IMR-90 (cell line): ENCODE data around the gene FGD5. TPM values are rescaled to one million over a fixed set of nuclear protein-coding genes. Genes with fewer than 3 reads are reported as not detected.

Experiments
- ATAC-seq: fragments of 200-7000 bp; cut with Tn5 transposase; 2 replicates; pipeline ENCODE4 v1.9.1; 2020; ENCODE audit warnings: low read depth, mild to moderate bottlenecking, moderate library complexity
- BruUV-seq: library from RNA; stranded (reverse); fragments of 400-500 nt; replicated peaks from 2 replicates; lab custom pipeline; 2021; lab: Mats Ljungman, UMichigan
- CTCF ChIA-PET: fragments of 300-600 bp; formaldehyde crosslinking; extraction: SDS; loops from one replicate; lab custom pipeline; 2021; ENCODE audit warnings: antibody characterized with exemption; lab: Yijun Ruan, JAX
- POLR2A ChIA-PET: fragments of 300-600 bp; sonication (Branson Sonifier 250); formaldehyde crosslinking; loops from one replicate; lab custom pipeline; 2022; ENCODE audit warnings: antibody characterized with exemption; ENCODE audit not compliant: unreplicated experiment; lab: Charles Lee
- DNase-seq: peaks from one replicate; pipeline ENCODE4 v3.0.0; 2013
- H2AFZ ChIP-seq: replicated peaks from 2 replicates; pipeline ENCODE3; 2013; ENCODE audit warnings: low read length, mild to moderate bottlenecking; ENCODE audit not compliant: poor library complexity
- H2AK5ac ChIP-seq: 2 replicates; pipeline ENCODE4 v1.6.1; 2013; ENCODE audit warnings: low read depth, low read length, inconsistent platforms
- H2AK9ac ChIP-seq: replicated peaks from 2 replicates; pipeline ENCODE3; 2013; ENCODE audit warnings: mild to moderate bottlenecking, low read depth, low read length, moderate library complexity; ENCODE audit not compliant: poor library complexity
- H2BK120ac ChIP-seq: 2 replicates; pipeline ENCODE4 v1.6.1; 2013; ENCODE audit warnings: low read depth, low read length, inconsistent platforms
- H2BK15ac ChIP-seq: 3 replicates; pipeline ENCODE4 v1.6.1; 2013; ENCODE audit warnings: low read depth, low read length, inconsistent platforms
- H2BK20ac ChIP-seq: 2 replicates; pipeline ENCODE4 v1.6.1; 2013; ENCODE audit warnings: low read depth, mild to moderate bottlenecking, inconsistent platforms, low read length, moderate library complexity
- H2BK5ac ChIP-seq: 2 replicates; pipeline ENCODE4 v1.6.1; 2013; ENCODE audit warnings: mild to moderate bottlenecking, low read depth, low read length, inconsistent platforms; ENCODE audit not compliant: poor library complexity, severe bottlenecking
- H3K14ac ChIP-seq: replicated peaks from 2 replicates; pipeline ENCODE4 v1.6.1; 2013; ENCODE audit warnings: low read depth, low read length, inconsistent platforms
- H3K18ac ChIP-seq: 2 replicates; pipeline ENCODE4 v1.6.1; 2013; ENCODE audit warnings: low read depth, low read length, control low read depth
- H3K23ac ChIP-seq: 2 replicates; pipeline ENCODE4 v1.6.1; 2013; ENCODE audit warnings: low read depth, low read length, inconsistent platforms
- H3K27ac ChIP-seq: 2 replicates; pipeline ENCODE4 v1.5.1; 2013; ENCODE audit warnings: mild to moderate bottlenecking, control low read depth, low read length; ENCODE audit not compliant: insufficient read depth
- H3K27me3 ChIP-seq: 2 replicates; pipeline ENCODE4 v1.6.1; 2013; ENCODE audit warnings: low read length; ENCODE audit not compliant: control insufficient read depth, insufficient read depth
- H3K36me3 ChIP-seq: 2 replicates; pipeline ENCODE4 v1.6.1; 2013; ENCODE audit warnings: low read length, mixed read lengths; ENCODE audit not compliant: control insufficient read depth, insufficient read depth
- H3K4ac ChIP-seq: 2 replicates; pipeline ENCODE4 v1.6.1; 2013; ENCODE audit warnings: low read depth, low read length, inconsistent platforms
- H3K4me1 ChIP-seq: 2 replicates; pipeline ENCODE4 v1.6.1; 2013; ENCODE audit warnings: low read length, mixed read lengths; ENCODE audit not compliant: control insufficient read depth, insufficient read depth
- H3K4me2 ChIP-seq: 2 replicates; pipeline ENCODE4 v1.6.1; 2013; ENCODE audit warnings: low read depth, mild to moderate bottlenecking, control low read depth, low read length, moderate library complexity
- H3K4me3 ChIP-seq: 2 replicates; pipeline ENCODE4 v1.5.1; 2013; ENCODE audit warnings: low read depth, mild to moderate bottlenecking, control low read depth, low read length, moderate library complexity; ENCODE audit not compliant: insufficient read depth
- H3K56ac ChIP-seq: 2 replicates; pipeline ENCODE4 v1.6.1; 2013; ENCODE audit warnings: low read length, inconsistent platforms; ENCODE audit not compliant: insufficient read depth; ENCODE audit errors: extremely low read depth
- H3K79me1 ChIP-seq, 2 experiments: 2 replicates each; pipeline ENCODE4 v1.6.1; 2013; ENCODE audit warnings: low read length in 2 of 2, inconsistent platforms in 1 of 2, low read depth in 1 of 2
- H3K9ac ChIP-seq: 2 replicates; pipeline ENCODE4 v1.6.1; 2013; ENCODE audit warnings: low read depth, low read length, control low read depth
- H3K9me1 ChIP-seq: 2 replicates; pipeline ENCODE4 v1.6.1; 2013; ENCODE audit warnings: low read length, inconsistent platforms; ENCODE audit not compliant: insufficient read depth
- H3K9me3 ChIP-seq: 2 replicates; pipeline ENCODE4 v1.6.1; 2013; ENCODE audit warnings: low read length; ENCODE audit not compliant: control insufficient read depth, insufficient read depth
- H4K20me1 ChIP-seq: 2 replicates; pipeline ENCODE4 v1.6.1; 2013; ENCODE audit warnings: low read length, inconsistent platforms; ENCODE audit not compliant: insufficient read depth
- H4K5ac ChIP-seq: 2 replicates; pipeline ENCODE4 v1.6.1; 2013; ENCODE audit warnings: mild to moderate bottlenecking, low read depth, low read length, control low read depth
- H4K8ac ChIP-seq, 2 experiments: 2 replicates each; pipeline ENCODE4 v1.6.1; 2013; ENCODE audit warnings: low read depth in 2 of 2, low read length in 2 of 2, control low read depth in 1 of 2, inconsistent platforms in 1 of 2
- H4K91ac ChIP-seq: 2 replicates; pipeline ENCODE4 v1.6.1; 2013; ENCODE audit warnings: low read depth, low read length, inconsistent platforms; ENCODE audit not compliant: insufficient read depth
- CEBPB ChIP-seq: IDR thresholded peaks from 2 replicates; pipeline ENCODE4 v1.6.1; 2012; ENCODE audit warnings: low read depth, low read length, improper control_type of control experiment
- CHD1 ChIP-seq: IDR thresholded peaks from 2 replicates; pipeline ENCODE4 v1.6.1; 2012; ENCODE audit warnings: low read depth, low read length, improper control_type of control experiment
- FOS ChIP-seq: fragments of 150-350 bp; IDR thresholded peaks from 2 replicates; pipeline ENCODE4 v1.6.1; 2016; ENCODE audit warnings: low read depth, low read length
- MAFK ChIP-seq: IDR thresholded peaks from 2 replicates; pipeline ENCODE4 v1.6.1; 2012; ENCODE audit warnings: low read depth, low read length, improper control_type of control experiment
- MAZ ChIP-seq: IDR thresholded peaks from 2 replicates; pipeline ENCODE4 v1.6.1; 2012; ENCODE audit warnings: low read depth, mild to moderate bottlenecking, low read length, improper control_type of control experiment, moderate library complexity, borderline replicate concordance
- POLR2A ChIP-seq: IDR thresholded peaks from 2 replicates; pipeline ENCODE4 v1.6.1; 2012; ENCODE audit warnings: mild to moderate bottlenecking, low read depth, low read length
- RAD21 ChIP-seq: IDR thresholded peaks from 2 replicates; pipeline ENCODE4 v1.6.1; 2012; ENCODE audit warnings: low read length, improper control_type of control experiment
- RCOR1 ChIP-seq: IDR thresholded peaks from 2 replicates; pipeline ENCODE4 v1.6.1; 2012; ENCODE audit warnings: mild to moderate bottlenecking, low read length, improper control_type of control experiment; ENCODE audit not compliant: insufficient replicate concordance
- RFX5 ChIP-seq: IDR thresholded peaks from 2 replicates; pipeline ENCODE4 v1.8.0; 2012; ENCODE audit warnings: low read depth, mild to moderate bottlenecking, low read length, moderate library complexity
- USF2 ChIP-seq: fragments of 150-350 bp; IDR thresholded peaks from 2 replicates; pipeline ENCODE4 v1.6.1; 2017; ENCODE audit warnings: mild to moderate bottlenecking, antibody characterized with exemption, low read length, low read depth
- WGBS, 2 experiments: methylation state at CpG; one replicate each; pipeline versions ENCODE4 v1.1.5 to v1.1.7; 2013; ENCODE audit warnings: missing lambda C conversion rate in 2 of 2; ENCODE audit not compliant: insufficient read length in 1 of 2; ENCODE audit errors: extremely low coverage in 2 of 2; 5-methylcytosine and 5-hydroxymethylcytosine counted together
- dilution Hi-C: fragments of 300-500 bp; cut with HindIII; formaldehyde crosslinking; loops from one replicate; pipeline ENCODE4 v1.14.3; 2018; ENCODE audit warnings: low sequenced_read_pairs; ENCODE audit not compliant: unreplicated experiment
- in situ Hi-C: fragments of 300-500 bp; cut with MboI; formaldehyde crosslinking; loops from 3 replicates; pipeline ENCODE4 v1.14.3; 2019; ENCODE audit warnings: low sequenced_read_pairs, inconsistent platforms, mixed read lengths
- intact Hi-C: fragments of 100-400 bp; cut with micrococcal nuclease; formaldehyde crosslinking; loops from 2 replicates; pipeline ENCODE4 v1.10.0; 2022
- polyA plus RNA-seq, 3 experiments: library from polyadenylated mRNA; depleted of rRNA; stranded (reverse); fragments of >200 nt; gene quantifications; 2 replicates each; pipeline ENCODE4 v1.2.3, GENCODE V29; 2012; ENCODE audit warnings: low replicate concordance in 1 of 3
- total RNA-seq: library from RNA; depleted of rRNA; stranded (reverse); fragments of >200 nt; gene quantifications from 2 replicates; pipeline ENCODE4 v1.2.3, GENCODE V29; 2012
- TF ChIP-seq, protein P1 (sequence below): conservative IDR thresholded peaks from 2 replicates; pipeline ENCODE4 v1.5.1; 2012; ENCODE audit warnings: mild to moderate bottlenecking, low read depth, low read length, improper control_type of control experiment
- TF ChIP-seq, protein P2 (sequence below): fragments of 150-350 bp; IDR thresholded peaks from 2 replicates; pipeline ENCODE4 v1.6.1; 2016; ENCODE audit warnings: low read depth, mild to moderate bottlenecking, low read length, moderate library complexity, borderline replicate concordance

Gene FGD5
- total and polyA plus RNA-seq, 2 of the 4 experiments (the other 2 are of a cell fraction), result not detected

DNA sequence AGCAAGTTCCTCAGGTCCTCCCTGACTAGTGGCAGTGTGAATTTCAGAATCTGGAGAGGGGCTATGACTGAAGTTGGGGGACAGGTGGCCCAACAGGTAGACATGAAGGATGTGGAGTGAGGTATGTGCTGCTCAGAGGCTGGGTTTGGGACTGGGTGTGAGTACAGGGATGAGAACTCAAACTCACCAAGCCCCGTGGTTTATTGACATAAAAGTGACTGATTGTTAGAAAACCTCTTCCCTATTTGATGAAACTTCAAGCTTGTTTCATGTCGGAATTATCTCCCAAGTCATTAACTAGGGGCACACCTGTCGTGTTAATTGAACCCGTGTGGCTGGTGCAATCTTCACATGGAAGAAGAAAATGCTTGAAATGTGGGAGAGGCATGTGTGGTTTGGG, 27.1 kb downstream of the FGD5 start:
- H2BK20ac ChIP-seq, result no peak overlapping the region
- WGBS, 2 experiments, result no CpG with 5 or more reads among the region's 4 CpGs
- H3K27ac ChIP-seq, result no peak overlapping the region
- H3K14ac ChIP-seq, result no peak overlapping the region
- H3K18ac ChIP-seq, result no peak overlapping the region
- no peaks in the 10 kb centered on the region for H3K79me1 ChIP-seq
- in situ Hi-C loops (no loop called here), dilution Hi-C loops (no loop called here), intact Hi-C loops (no loop called here)
- BruUV-seq, result no TSS peak
- no peak overlapping the region for H3K9ac ChIP-seq
- H3K56ac ChIP-seq, result no peak overlapping the region
- H3K4ac ChIP-seq, result no peak overlapping the region
- no peak overlapping the region for H4K5ac ChIP-seq
- ChIA-PET CTCF (no interaction called here), POLR2A (no interaction called here)
- no peaks in the 10 kb centered on the region for H3K4me1 ChIP-seq
- no peaks in the 10 kb centered on the region for H3K9me3 ChIP-seq
- H2BK5ac ChIP-seq, result no peak overlapping the region
- no peak overlapping the region for H2BK15ac ChIP-seq
- DNase-seq (no peak), ATAC-seq (no peak)
- H2AK9ac ChIP-seq, result no peak overlapping the region
- no peaks in the 10 kb centered on the region for H3K36me3 ChIP-seq
- H2BK120ac ChIP-seq, result no peak overlapping the region
- H3K9me1 ChIP-seq, result no peaks in the 10 kb centered on the region
- peaks cover 36% of the 10 kb centered on the region for H3K27me3 ChIP-seq
- H4K20me1 ChIP-seq, result no peaks in the 10 kb centered on the region
- no peak overlapping the region for H2AFZ ChIP-seq
- H3K4me3 ChIP-seq, result no peak overlapping the region
- no peak overlapping the region for H3K23ac ChIP-seq
- H3K4me2 ChIP-seq, result no peak overlapping the region
- no peak overlapping the region for H2AK5ac ChIP-seq
- H4K8ac ChIP-seq, result no peak overlapping the region
- no peak overlapping the region for H4K91ac ChIP-seq
- no peak for TF ChIP-seq MAFK
- no peak for TF ChIP-seq RCOR1
- no peak for TF ChIP-seq CEBPB
- no peak for TF ChIP-seq FOS
- no peak for TF ChIP-seq MAZ
- TF ChIP-seq, protein P1, sequence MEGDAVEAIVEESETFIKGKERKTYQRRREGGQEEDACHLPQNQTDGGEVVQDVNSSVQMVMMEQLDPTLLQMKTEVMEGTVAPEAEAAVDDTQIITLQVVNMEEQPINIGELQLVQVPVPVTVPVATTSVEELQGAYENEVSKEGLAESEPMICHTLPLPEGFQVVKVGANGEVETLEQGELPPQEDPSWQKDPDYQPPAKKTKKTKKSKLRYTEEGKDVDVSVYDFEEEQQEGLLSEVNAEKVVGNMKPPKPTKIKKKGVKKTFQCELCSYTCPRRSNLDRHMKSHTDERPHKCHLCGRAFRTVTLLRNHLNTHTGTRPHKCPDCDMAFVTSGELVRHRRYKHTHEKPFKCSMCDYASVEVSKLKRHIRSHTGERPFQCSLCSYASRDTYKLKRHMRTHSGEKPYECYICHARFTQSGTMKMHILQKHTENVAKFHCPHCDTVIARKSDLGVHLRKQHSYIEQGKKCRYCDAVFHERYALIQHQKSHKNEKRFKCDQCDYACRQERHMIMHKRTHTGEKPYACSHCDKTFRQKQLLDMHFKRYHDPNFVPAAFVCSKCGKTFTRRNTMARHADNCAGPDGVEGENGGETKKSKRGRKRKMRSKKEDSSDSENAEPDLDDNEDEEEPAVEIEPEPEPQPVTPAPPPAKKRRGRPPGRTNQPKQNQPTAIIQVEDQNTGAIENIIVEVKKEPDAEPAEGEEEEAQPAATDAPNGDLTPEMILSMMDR, result no peak
- no peak for TF ChIP-seq POLR2A
- TF ChIP-seq, protein P2, sequence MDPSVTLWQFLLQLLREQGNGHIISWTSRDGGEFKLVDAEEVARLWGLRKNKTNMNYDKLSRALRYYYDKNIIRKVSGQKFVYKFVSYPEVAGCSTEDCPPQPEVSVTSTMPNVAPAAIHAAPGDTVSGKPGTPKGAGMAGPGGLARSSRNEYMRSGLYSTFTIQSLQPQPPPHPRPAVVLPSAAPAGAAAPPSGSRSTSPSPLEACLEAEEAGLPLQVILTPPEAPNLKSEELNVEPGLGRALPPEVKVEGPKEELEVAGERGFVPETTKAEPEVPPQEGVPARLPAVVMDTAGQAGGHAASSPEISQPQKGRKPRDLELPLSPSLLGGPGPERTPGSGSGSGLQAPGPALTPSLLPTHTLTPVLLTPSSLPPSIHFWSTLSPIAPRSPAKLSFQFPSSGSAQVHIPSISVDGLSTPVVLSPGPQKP, result no peak
- TF ChIP-seq RAD21, result no peak
- no peak for TF ChIP-seq USF2
- no peak for TF ChIP-seq RFX5
- no peak for TF ChIP-seq CHD1
